Raji (cell line): ENCODE measurements around the gene RETREG3.

Experiments
- POLR2A ChIP-seq: IDR thresholded peaks from 2 replicates; pipeline ENCODE4 v1.6.1; 2011; ENCODE audit warnings: low read depth, low read length, control low read depth; ENCODE audit not compliant: insufficient read depth

RETREG3 gene

DNA sequence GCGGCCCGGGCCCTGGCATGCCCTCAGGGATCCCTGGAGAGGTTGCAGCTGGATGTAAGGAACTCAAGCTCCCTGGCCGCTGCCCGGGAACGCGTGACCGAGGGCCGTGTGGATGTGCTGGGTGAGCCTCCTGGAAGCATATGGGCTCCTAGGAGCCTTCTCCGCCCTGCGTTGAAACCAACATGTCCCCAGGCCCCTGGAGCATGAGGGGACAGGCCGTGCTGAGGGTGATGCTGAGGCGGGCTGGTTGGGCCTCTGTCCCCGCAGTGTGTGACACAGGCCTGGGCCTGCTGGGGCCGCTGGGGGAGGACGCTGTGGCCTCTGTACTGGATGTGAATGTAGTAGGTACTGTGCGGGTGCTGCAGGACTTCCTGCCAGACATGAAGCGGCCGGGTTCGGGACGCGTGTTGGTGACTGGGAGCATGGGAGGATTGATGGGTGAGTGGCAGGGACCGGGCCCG lies 62.1 kb downstream of the RETREG3 start:
- no peak for TF ChIP-seq POLR2A

- no peak for TF ChIP-seq POLR2A
Observed at GRCh38 chr17:42544874-42545283, 64.3 kb downstream of the RETREG3 start.

DNA sequence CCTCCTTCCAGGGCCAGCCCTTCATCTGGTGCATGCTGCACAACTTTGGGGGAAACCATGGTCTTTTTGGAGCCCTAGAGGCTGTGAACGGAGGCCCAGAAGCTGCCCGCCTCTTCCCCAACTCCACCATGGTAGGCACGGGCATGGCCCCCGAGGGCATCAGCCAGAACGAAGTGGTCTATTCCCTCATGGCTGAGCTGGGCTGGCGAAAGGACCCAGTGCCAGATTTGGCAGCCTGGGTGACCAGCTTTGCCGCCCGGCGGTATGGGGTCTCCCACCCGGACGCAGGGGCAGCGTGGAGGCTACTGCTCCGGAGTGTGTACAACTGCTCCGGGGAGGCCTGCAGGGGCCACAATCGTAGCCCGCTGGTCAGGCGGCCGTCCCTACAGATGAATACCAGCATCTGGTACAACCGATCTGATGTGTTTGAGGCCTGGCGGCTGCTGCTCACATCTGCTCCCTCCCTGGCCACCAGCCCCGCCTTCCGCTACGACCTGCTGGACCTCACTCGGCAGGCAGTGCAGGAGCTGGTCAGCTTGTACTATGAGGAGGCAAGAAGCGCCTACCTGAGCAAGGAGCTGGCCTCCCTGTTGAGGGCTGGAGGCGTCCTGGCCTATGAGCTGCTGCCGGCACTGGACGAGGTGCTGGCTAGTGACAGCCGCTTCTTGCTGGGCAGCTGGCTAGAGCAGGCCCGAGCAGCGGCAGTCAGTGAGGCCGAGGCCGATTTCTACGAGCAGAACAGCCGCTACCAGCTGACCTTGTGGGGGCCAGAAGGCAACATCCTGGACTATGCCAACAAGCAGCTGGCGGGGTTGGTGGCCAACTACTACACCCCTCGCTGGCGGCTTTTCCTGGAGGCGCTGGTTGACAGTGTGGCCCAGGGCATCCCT lies 65.7 kb downstream of the RETREG3 start:
- no peak for TF ChIP-seq POLR2A

- TF ChIP-seq POLR2A: no peak
Observed at GRCh38 chr17:42541041-42541833, 67.9 kb downstream of the RETREG3 start.

- TF ChIP-seq POLR2A: no peak
Observed at GRCh38 chr17:42538482-42538881, 70.7 kb downstream of the RETREG3 start.

GRCh38 chr17:42537826-42538451 lies 71.2 kb downstream of the RETREG3 start:
- TF ChIP-seq POLR2A: 0 out of 2 replicates have a peak, but pooled peaks have one; percentile 12

- TF ChIP-seq POLR2A: no peak
Observed at GRCh38 chr17:42537156-42537805, 71.9 kb downstream of the RETREG3 start.

GRCh38 chr17:42536372-42537155 lies 72.6 kb downstream of the RETREG3 start:
- peak; percentile 25; the same call in 1 of the 2 replicates for TF ChIP-seq POLR2A

GRCh38 chr17:42536048-42536371 lies 73.2 kb downstream of the RETREG3 start, which contains the start of gene NAGLU:
TSS of gene NAGLU (plus strand) at chr17:42536241. CDS start at chr17:42536273, 32 bp downstream.
- peak; percentile 62 for TF ChIP-seq POLR2A

DNA sequence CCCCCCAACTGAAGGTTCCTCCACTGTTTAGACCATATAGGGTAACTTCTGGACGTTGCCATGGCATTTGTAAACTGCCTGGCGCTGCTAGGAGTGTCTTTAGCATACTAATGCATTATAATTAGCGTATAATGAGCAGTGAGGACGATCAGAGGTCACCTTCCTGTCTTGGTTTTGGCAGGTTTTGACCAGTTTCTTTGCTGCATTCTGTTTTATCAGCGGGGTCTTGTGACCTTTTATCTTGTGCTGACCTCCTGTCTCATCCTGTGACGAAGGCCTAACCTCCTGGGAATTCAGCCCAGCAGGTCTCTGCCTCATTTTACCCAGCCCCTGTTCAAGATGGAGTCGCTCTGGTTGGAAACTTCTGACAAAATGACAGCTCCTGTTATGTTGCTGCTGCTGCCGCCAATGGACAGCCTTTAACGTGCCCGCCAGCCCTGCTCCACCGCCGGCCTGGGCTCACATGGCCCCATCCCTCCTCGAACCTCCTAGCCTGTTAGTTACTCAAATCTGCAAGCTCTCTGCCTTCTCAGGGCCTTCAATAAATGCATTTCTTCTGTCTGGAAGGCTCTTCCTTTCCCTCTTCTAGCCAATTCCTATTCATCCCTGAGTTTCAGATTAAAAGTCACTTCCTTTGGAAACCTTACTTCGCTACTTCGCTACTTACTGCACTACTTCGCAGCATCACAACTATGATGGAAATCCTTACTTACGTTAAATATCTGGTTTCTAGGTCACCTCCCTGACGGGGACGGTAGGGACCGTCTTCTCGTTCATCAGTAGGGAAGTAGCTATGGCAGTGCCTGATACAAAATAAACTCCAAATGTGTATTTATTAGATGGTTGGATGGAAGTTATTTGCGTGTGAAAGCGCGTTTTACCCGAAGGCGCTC lies 73.8 kb downstream of the RETREG3 start:
- no peak; the same call in 1 of the 2 replicates for TF ChIP-seq POLR2A

- no peak for TF ChIP-seq POLR2A
Observed at GRCh38 chr17:42531455-42532354, 77.5 kb downstream of the RETREG3 start.

GRCh38 chr17:42530952-42531454 lies 78.2 kb downstream of the RETREG3 start:
- TF ChIP-seq POLR2A: no peak
